GM03348 (cell line): ENCODE results near the gene ADORA1.

ENCODE experiments used
- DNase-seq: peaks from one replicate; pipeline ENCODE4 v3.0.0; 2012; ENCODE audit warnings: low spot score

ADORA1 gene

GRCh38 chr1:203187689-203188264 lies 60.3 kb downstream of the ADORA1 start:
- no peak for DNase-seq

GRCh38 chr1:203188686-203189232 lies 61.2 kb downstream of the ADORA1 start:
- DNase-seq = no peak

- no peak for DNase-seq
These were observed 62.4 kb downstream of the ADORA1 start for GRCh38 chr1:203189951-203190352.

- DNase-seq = no peak
These were observed 63.4 kb downstream of the ADORA1 start for GRCh38 chr1:203190949-203191348.

- DNase-seq = no peak
These were observed 68.8 kb downstream of the ADORA1 start for GRCh38 chr1:203196371-203196770.

- peak; percentile 81 for DNase-seq
These were observed 70.1 kb downstream of the ADORA1 start for GRCh38 chr1:203197625-203198024.

- DNase-seq = no peak
These were observed 71.5 kb downstream of the ADORA1 start for GRCh38 chr1:203199002-203199401.

GRCh38 chr1:203199481-203199815 lies 71.9 kb downstream of the ADORA1 start:
- no peak for DNase-seq

GRCh38 chr1:203199816-203200571 lies 72.5 kb downstream of the ADORA1 start:
- peak; percentile 78 for DNase-seq

GRCh38 chr1:203200916-203201315 lies 73.4 kb downstream of the ADORA1 start:
- DNase-seq = no peak

GRCh38 chr1:203201516-203202205 lies 74.1 kb downstream of the ADORA1 start:
- DNase-seq = no peak

GRCh38 chr1:203202431-203203245 lies 75.1 kb downstream of the ADORA1 start:
- DNase-seq = peak; percentile 91

GRCh38 chr1:203204756-203205155 lies 77.2 kb downstream of the ADORA1 start:
- no peak for DNase-seq

- no peak for DNase-seq
These were observed 78.7 kb downstream of the ADORA1 start for GRCh38 chr1:203206129-203206687.

- DNase-seq = no peak
These were observed 80.2 kb downstream of the ADORA1 start for GRCh38 chr1:203207751-203208150.

- DNase-seq = no peak
These were observed 80.7 kb downstream of the ADORA1 start for GRCh38 chr1:203208181-203208580.

- no peak for DNase-seq
These were observed 82.8 kb downstream of the ADORA1 start for GRCh38 chr1:203210350-203210749.

- no peak for DNase-seq
These were observed 83.5 kb downstream of the ADORA1 start for GRCh38 chr1:203210988-203211387.

GRCh38 chr1:203211812-203212211 lies 84.3 kb downstream of the ADORA1 start:
- no peak for DNase-seq

- DNase-seq = no peak
These were observed 85.6 kb downstream of the ADORA1 start for GRCh38 chr1:203213126-203213525.

GRCh38 chr1:203214871-203215270 lies 87.3 kb downstream of the ADORA1 start:
- DNase-seq = no peak

GRCh38 chr1:203215573-203215972 lies 88.0 kb downstream of the ADORA1 start:
- no peak for DNase-seq
